Retinal pigment epithelial cell (primary cell): Measurements from ENCODE around the gene EML4.
A peak's percentile ranks its signal among the peaks of the same experiment; 100 is the strongest.

Source experiments
- DNase-seq: peaks from one replicate; pipeline ENCODE4 v3.0.0-alpha.2; 2010; ENCODE audit warnings: low read depth
- H3K4me3 ChIP-seq: 2 replicates; pipeline ENCODE4 v1.5.1; 2011; ENCODE audit warnings: mild to moderate bottlenecking, low read length, control low read depth, moderate library complexity
- CTCF ChIP-seq: conservative IDR thresholded peaks from 2 replicates; pipeline ENCODE4 v1.5.1; 2011; ENCODE audit warnings: low read depth, low read length, control low read depth, inconsistent platforms

The EML4 gene

GRCh38 chr2:42193722-42194187 lies 24.6 kb downstream of the EML4 start:
- no peak for DNase-seq
- no peak for TF ChIP-seq CTCF
- H3K4me3 ChIP-seq, result no peak overlapping the region

- no peak for TF ChIP-seq CTCF
- H3K4me3 ChIP-seq, result no peak overlapping the region
- no peak for DNase-seq
Observed at GRCh38 chr2:42194428-42194827, 25.3 kb downstream of the EML4 start.

- no peak overlapping the region for H3K4me3 ChIP-seq
- no peak for DNase-seq
- TF ChIP-seq CTCF, result no peak
Observed at GRCh38 chr2:42195559-42195958, 26.4 kb downstream of the EML4 start.

GRCh38 chr2:42196070-42196402 lies 26.9 kb downstream of the EML4 start:
- TF ChIP-seq CTCF, result no peak
- no peak for DNase-seq

GRCh38 chr2:42196403-42197267 lies 27.5 kb downstream of the EML4 start:
- TF ChIP-seq CTCF, result peak; percentile 53
- no peak overlapping the region for H3K4me3 ChIP-seq
- DNase-seq, result no peak

More at GRCh38 chr2:42196070-42196402, 26.9 kb downstream of the EML4 start:
- H3K4me3 ChIP-seq, result no peak overlapping the region

GRCh38 chr2:42197792-42198191 lies 28.6 kb downstream of the EML4 start:
- no peak for TF ChIP-seq CTCF
- H3K4me3 ChIP-seq, result no peak overlapping the region
- DNase-seq, result no peak

GRCh38 chr2:42198466-42198865 lies 29.3 kb downstream of the EML4 start:
- no peak for DNase-seq
- H3K4me3 ChIP-seq, result no peak overlapping the region
- no peak for TF ChIP-seq CTCF
